AG08396 (cell line): ENCODE results near the gene NT5C2.

Experiments
- DNase-seq: peaks from one replicate; pipeline ENCODE4 v3.0.0; 2012; ENCODE audit warnings: low spot score, mixed read lengths

The NT5C2 gene

GRCh38 chr10:103123282-103124024, 69.6 kb downstream of the NT5C2 start:
- no peak for DNase-seq

- DNase-seq, result no peak
These were observed 71.9 kb downstream of the NT5C2 start for GRCh38 chr10:103120977-103121735.

- no peak for DNase-seq
These were observed 72.5 kb downstream of the NT5C2 start for GRCh38 chr10:103120546-103120945.

GRCh38 chr10:103117247-103117646, 75.8 kb downstream of the NT5C2 start:
- no peak for DNase-seq

- DNase-seq, result no peak
These were observed 78.2 kb downstream of the NT5C2 start for GRCh38 chr10:103114876-103115275.

- DNase-seq, result no peak
These were observed 80.9 kb downstream of the NT5C2 start for GRCh38 chr10:103111918-103112877.

- DNase-seq, result no peak
These were observed 81.8 kb downstream of the NT5C2 start for GRCh38 chr10:103111031-103111917.

GRCh38 chr10:103110407-103110806, 82.7 kb downstream of the NT5C2 start:
- no peak for DNase-seq

- no peak for DNase-seq
These were observed 83.3 kb downstream of the NT5C2 start for GRCh38 chr10:103109821-103110220.

- DNase-seq, result no peak
These were observed 86.5 kb downstream of the NT5C2 start for GRCh38 chr10:103106539-103106938.

GRCh38 chr10:103105462-103105861, 87.6 kb downstream of the NT5C2 start:
- no peak for DNase-seq

GRCh38 chr10:103104721-103105120, 88.4 kb downstream of the NT5C2 start:
- DNase-seq, result no peak

GRCh38 chr10:103103989-103104388, 89.1 kb downstream of the NT5C2 start:
- no peak for DNase-seq

GRCh38 chr10:103102195-103102594, 90.9 kb downstream of the NT5C2 start:
- no peak for DNase-seq

- no peak for DNase-seq
These were observed 92.5 kb downstream of the NT5C2 start for GRCh38 chr10:103100620-103101019.

GRCh38 chr10:103098240-103098639, 94.8 kb downstream of the NT5C2 start:
- no peak for DNase-seq

- DNase-seq, result no peak
These were observed 96.9 kb downstream of the NT5C2 start for GRCh38 chr10:103096130-103096529.

GRCh38 chr10:103095005-103095404, 98.1 kb downstream of the NT5C2 start:
- DNase-seq, result no peak

GRCh38 chr10:103090911-103091310, 102.2 kb downstream of the NT5C2 start:
- DNase-seq, result no peak

- no peak for DNase-seq
These were observed 103.6 kb downstream of the NT5C2 start for GRCh38 chr10:103089493-103089892.

- no peak for DNase-seq
These were observed 106.3 kb downstream of the NT5C2 start for GRCh38 chr10:103086799-103087198.
